HepG2 (cell line): ENCODE measurements around the gene IFNAR2. TPM values are rescaled to one million over a fixed set of nuclear protein-coding genes. Genes with fewer than 3 reads are reported as not detected.

Experiments
- GATAD1 ChIP-seq: IDR thresholded peaks from 2 replicates; pipeline ENCODE4 v1.6.1; 2016; ENCODE audit warnings: missing genetic modification reagents, missing compliant biosample characterization
- HNF4G ChIP-seq, 2 experiments: sonication (generic) in 1 of 2; formaldehyde crosslinking in 1 of 2; IDR thresholded peaks; 2 replicates each; pipeline versions ENCODE4 v1.4.0 to v1.6.1; 2011 to 2020; ENCODE audit warnings: borderline replicate concordance in 2 of 2, low read depth in 2 of 2, mild to moderate bottlenecking in 2 of 2, low read length in 1 of 2, missing genetic modification reagents in 1 of 2, moderate library complexity in 1 of 2
- HNRNPUL1 ChIP-seq: fragments of 200-400 bp; formaldehyde crosslinking; IDR thresholded peaks from 2 replicates; pipeline ENCODE4 v1.6.1; 2017; ENCODE audit warnings: low read depth, mild to moderate bottlenecking, low read length, moderate library complexity
- RARA ChIP-seq: IDR thresholded peaks from 2 replicates; pipeline ENCODE4 v1.6.1; 2016; ENCODE audit warnings: missing genetic modification reagents, missing compliant biosample characterization
- ZNF292 ChIP-seq: sonication (generic); formaldehyde crosslinking; IDR thresholded peaks from 2 replicates; pipeline ENCODE4 v1.8.1; 2022; ENCODE audit warnings: mild to moderate bottlenecking, low read depth, missing genetic modification reagents, borderline replicate concordance
- ZSCAN31 ChIP-seq: sonication (generic); formaldehyde crosslinking; IDR thresholded peaks from 2 replicates; pipeline ENCODE4 v1.5.0; 2020; ENCODE audit warnings: low read depth, mild to moderate bottlenecking, missing genetic modification reagents
- polyA plus RNA-seq, 8 experiments: library from polyadenylated mRNA; depleted of rRNA in 3 of 8; stranded (reverse) in 7 of 8; unstranded in 1 of 8; fragments of >200 nt; fragmentation: Illumina TruSeq in 4 of 8; extraction: Trizol in 4 of 8; gene quantifications; 2 replicates each; pipeline versions ENCODE4 v1.2.1 to v1.2.3, GENCODE V29; 2011 to 2016; ENCODE audit warnings: low read depth in 4 of 8, missing spikeins in 1 of 8, mixed read lengths in 1 of 8; ENCODE audit not compliant: insufficient read depth in 1 of 8
- total RNA-seq, 5 experiments: library from RNA; depleted of rRNA; stranded (reverse); fragments of >200 nt; fragmentation: Illumina TruSeq; extraction: Trizol; gene quantifications; 2 replicates each; pipeline ENCODE4 v1.2.3, GENCODE V29; 2016; ENCODE audit warnings: low read depth in 1 of 5
- TF ChIP-seq, protein P1 (sequence below): sonication (generic); formaldehyde crosslinking; IDR thresholded peaks from 2 replicates; pipeline ENCODE4 v1.5.1; 2020; ENCODE audit warnings: mild to moderate bottlenecking, moderate library complexity, missing genetic modification reagents
- TF ChIP-seq, protein P2 (sequence below): sonication (generic); formaldehyde crosslinking; IDR thresholded peaks from 2 replicates; pipeline ENCODE4 v1.5.0; 2020; ENCODE audit warnings: mild to moderate bottlenecking, missing genetic modification reagents, borderline replicate concordance
- TF ChIP-seq, protein P3 (sequence below): sonication (generic); formaldehyde crosslinking; IDR thresholded peaks from 2 replicates; pipeline ENCODE4 v1.4.0; 2020; ENCODE audit warnings: missing genetic modification reagents, borderline replicate concordance
- TF ChIP-seq, protein P4 (sequence below): IDR thresholded peaks from 2 replicates; pipeline ENCODE4 v1.4.0; 2020; ENCODE audit warnings: mild to moderate bottlenecking, missing genetic modification reagents

Gene IFNAR2
- total and polyA plus RNA-seq, 2 of the 13 experiments (the other 11 are each of a cell fraction or from before 2014, with no cell fraction given): 5.1 to 24.1 TPM

DNA sequence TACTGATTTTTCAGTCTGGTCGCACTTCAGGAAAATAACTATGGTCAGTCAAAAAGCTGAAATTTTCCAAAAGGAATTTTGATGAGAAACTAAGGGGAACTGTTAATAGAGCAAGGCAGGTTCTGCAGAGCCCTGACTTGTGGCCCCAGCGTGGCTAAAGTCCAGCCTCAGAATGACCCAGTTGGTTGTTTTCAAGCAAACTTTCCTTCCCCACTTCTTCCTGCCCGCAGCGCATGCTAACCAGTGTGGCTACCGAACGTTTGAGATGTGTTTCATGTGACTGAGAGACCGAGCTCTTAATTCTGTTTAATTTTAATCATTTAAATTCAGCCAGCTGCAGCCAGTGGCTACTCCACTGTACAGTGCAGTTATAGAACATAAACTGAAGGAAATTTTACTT lies 30.3 kb downstream of the IFNAR2 start (continued):
- TF ChIP-seq, protein P1, sequence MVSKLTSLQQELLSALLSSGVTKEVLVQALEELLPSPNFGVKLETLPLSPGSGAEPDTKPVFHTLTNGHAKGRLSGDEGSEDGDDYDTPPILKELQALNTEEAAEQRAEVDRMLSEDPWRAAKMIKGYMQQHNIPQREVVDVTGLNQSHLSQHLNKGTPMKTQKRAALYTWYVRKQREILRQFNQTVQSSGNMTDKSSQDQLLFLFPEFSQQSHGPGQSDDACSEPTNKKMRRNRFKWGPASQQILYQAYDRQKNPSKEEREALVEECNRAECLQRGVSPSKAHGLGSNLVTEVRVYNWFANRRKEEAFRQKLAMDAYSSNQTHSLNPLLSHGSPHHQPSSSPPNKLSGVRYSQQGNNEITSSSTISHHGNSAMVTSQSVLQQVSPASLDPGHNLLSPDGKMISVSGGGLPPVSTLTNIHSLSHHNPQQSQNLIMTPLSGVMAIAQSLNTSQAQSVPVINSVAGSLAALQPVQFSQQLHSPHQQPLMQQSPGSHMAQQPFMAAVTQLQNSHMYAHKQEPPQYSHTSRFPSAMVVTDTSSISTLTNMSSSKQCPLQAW: no peak
- 0 out of 2 replicates have a peak, but pooled peaks have one; percentile 6 for TF ChIP-seq RARA
- 0 out of 2 replicates have a peak, but pooled peaks have one; percentile 59 for TF ChIP-seq ZNF292 (CRISPR knock-in tag)
- no peak for TF ChIP-seq ZSCAN31
- TF ChIP-seq HNF4G (IDR thresholded peaks at IDR 0.05; ENCODE audit: borderline replicate concordance, low read depth, low read length): peak; percentile 58
- TF ChIP-seq HNF4G (CRISPR knock-in tag; IDR thresholded peaks at IDR 0.05; ENCODE audit: borderline replicate concordance, low read depth): no peak
- TF ChIP-seq HNRNPUL1: no peak
- no peak for TF ChIP-seq GATAD1 (CRISPR knock-in tag)
- TF ChIP-seq, protein P2, sequence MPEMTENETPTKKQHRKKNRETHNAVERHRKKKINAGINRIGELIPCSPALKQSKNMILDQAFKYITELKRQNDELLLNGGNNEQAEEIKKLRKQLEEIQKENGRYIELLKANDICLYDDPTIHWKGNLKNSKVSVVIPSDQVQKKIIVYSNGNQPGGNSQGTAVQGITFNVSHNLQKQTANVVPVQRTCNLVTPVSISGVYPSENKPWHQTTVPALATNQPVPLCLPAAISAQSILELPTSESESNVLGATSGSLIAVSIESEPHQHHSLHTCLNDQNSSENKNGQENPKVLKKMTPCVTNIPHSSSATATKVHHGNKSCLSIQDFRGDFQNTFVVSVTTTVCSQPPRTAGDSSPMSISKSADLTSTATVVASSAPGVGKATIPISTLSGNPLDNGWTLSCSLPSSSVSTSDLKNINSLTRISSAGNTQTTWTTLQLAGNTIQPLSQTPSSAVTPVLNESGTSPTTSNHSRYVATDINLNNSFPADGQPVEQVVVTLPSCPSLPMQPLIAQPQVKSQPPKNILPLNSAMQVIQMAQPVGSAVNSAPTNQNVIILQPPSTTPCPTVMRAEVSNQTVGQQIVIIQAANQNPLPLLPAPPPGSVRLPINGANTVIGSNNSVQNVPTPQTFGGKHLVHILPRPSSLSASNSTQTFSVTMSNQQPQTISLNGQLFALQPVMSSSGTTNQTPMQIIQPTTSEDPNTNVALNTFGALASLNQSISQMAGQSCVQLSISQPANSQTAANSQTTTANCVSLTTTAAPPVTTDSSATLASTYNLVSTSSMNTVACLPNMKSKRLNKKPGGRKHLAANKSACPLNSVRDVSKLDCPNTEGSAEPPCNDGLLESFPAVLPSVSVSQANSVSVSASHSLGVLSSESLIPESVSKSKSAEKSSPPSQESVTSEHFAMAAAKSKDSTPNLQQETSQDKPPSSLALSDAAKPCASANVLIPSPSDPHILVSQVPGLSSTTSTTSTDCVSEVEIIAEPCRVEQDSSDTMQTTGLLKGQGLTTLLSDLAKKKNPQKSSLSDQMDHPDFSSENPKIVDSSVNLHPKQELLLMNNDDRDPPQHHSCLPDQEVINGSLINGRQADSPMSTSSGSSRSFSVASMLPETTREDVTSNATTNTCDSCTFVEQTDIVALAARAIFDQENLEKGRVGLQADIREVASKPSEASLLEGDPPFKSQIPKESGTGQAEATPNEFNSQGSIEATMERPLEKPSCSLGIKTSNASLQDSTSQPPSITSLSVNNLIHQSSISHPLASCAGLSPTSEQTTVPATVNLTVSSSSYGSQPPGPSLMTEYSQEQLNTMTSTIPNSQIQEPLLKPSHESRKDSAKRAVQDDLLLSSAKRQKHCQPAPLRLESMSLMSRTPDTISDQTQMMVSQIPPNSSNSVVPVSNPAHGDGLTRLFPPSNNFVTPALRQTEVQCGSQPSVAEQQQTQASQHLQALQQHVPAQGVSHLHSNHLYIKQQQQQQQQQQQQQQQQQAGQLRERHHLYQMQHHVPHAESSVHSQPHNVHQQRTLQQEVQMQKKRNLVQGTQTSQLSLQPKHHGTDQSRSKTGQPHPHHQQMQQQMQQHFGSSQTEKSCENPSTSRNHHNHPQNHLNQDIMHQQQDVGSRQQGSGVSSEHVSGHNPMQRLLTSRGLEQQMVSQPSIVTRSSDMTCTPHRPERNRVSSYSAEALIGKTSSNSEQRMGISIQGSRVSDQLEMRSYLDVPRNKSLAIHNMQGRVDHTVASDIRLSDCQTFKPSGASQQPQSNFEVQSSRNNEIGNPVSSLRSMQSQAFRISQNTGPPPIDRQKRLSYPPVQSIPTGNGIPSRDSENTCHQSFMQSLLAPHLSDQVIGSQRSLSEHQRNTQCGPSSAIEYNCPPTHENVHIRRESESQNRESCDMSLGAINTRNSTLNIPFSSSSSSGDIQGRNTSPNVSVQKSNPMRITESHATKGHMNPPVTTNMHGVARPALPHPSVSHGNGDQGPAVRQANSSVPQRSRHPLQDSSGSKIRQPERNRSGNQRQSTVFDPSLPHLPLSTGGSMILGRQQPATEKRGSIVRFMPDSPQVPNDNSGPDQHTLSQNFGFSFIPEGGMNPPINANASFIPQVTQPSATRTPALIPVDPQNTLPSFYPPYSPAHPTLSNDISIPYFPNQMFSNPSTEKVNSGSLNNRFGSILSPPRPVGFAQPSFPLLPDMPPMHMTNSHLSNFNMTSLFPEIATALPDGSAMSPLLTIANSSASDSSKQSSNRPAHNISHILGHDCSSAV (CRISPR knock-in tag): no peak
- TF ChIP-seq, protein P3, sequence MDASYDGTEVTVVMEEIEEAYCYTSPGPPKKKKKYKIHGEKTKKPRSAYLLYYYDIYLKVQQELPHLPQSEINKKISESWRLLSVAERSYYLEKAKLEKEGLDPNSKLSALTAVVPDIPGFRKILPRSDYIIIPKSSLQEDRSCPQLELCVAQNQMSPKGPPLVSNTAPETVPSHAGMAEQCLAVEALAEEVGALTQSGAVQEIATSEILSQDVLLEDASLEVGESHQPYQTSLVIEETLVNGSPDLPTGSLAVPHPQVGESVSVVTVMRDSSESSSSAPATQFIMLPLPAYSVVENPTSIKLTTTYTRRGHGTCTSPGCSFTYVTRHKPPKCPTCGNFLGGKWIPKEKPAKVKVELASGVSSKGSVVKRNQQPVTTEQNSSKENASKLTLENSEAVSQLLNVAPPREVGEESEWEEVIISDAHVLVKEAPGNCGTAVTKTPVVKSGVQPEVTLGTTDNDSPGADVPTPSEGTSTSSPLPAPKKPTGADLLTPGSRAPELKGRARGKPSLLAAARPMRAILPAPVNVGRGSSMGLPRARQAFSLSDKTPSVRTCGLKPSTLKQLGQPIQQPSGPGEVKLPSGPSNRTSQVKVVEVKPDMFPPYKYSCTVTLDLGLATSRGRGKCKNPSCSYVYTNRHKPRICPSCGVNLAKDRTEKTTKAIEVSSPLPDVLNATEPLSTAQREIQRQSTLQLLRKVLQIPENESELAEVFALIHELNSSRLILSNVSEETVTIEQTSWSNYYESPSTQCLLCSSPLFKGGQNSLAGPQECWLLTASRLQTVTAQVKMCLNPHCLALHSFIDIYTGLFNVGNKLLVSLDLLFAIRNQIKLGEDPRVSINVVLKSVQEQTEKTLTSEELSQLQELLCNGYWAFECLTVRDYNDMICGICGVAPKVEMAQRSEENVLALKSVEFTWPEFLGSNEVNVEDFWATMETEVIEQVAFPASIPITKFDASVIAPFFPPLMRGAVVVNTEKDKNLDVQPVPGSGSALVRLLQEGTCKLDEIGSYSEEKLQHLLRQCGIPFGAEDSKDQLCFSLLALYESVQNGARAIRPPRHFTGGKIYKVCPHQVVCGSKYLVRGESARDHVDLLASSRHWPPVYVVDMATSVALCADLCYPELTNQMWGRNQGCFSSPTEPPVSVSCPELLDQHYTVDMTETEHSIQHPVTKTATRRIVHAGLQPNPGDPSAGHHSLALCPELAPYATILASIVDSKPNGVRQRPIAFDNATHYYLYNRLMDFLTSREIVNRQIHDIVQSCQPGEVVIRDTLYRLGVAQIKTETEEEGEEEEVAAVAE (CRISPR knock-in tag): no peak
- TF ChIP-seq, protein P4, sequence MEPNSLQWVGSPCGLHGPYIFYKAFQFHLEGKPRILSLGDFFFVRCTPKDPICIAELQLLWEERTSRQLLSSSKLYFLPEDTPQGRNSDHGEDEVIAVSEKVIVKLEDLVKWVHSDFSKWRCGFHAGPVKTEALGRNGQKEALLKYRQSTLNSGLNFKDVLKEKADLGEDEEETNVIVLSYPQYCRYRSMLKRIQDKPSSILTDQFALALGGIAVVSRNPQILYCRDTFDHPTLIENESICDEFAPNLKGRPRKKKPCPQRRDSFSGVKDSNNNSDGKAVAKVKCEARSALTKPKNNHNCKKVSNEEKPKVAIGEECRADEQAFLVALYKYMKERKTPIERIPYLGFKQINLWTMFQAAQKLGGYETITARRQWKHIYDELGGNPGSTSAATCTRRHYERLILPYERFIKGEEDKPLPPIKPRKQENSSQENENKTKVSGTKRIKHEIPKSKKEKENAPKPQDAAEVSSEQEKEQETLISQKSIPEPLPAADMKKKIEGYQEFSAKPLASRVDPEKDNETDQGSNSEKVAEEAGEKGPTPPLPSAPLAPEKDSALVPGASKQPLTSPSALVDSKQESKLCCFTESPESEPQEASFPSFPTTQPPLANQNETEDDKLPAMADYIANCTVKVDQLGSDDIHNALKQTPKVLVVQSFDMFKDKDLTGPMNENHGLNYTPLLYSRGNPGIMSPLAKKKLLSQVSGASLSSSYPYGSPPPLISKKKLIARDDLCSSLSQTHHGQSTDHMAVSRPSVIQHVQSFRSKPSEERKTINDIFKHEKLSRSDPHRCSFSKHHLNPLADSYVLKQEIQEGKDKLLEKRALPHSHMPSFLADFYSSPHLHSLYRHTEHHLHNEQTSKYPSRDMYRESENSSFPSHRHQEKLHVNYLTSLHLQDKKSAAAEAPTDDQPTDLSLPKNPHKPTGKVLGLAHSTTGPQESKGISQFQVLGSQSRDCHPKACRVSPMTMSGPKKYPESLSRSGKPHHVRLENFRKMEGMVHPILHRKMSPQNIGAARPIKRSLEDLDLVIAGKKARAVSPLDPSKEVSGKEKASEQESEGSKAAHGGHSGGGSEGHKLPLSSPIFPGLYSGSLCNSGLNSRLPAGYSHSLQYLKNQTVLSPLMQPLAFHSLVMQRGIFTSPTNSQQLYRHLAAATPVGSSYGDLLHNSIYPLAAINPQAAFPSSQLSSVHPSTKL (CRISPR knock-in tag): peak; percentile 34; the same call in 1 of the 2 replicates
